ENCODE measurements around the gene AQP12A.
"Not testable (repeated sequence)": the region's sequence is repeated elsewhere in the genome, so short reads cannot be mapped to it uniquely, and the experiment has no call there.

AQP12A gene

DNA sequence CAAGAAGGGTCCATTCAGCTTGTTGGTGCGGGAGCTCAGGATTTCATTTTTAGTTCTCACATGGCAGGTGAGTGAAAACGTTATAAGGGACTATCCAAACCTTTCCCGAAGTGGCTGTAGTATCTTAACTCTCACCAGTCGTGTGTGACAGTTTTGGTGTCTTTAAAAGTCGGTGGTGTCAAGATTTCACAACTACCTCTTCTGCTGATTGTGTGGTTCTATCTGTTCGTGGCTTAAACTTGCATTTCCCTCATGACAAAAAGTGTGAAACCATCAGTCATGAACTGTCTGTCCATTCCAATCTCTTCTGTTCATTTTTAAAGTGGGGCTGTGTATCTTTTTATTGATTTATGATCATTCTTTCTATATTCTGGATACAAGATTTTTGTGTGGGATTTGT is 5.2 kb upstream of the AQP12A start:
- no peak for DNase-seq (ENCODE audit: extremely low read depth in 1 of 2, low read depth in 1 of 2)

GRCh38 chr2:240687045-240687740 is 4.5 kb upstream of the AQP12A start:
- no peak for DNase-seq (ENCODE audit: extremely low read depth in 1 of 2, low read depth in 1 of 2)

DNA sequence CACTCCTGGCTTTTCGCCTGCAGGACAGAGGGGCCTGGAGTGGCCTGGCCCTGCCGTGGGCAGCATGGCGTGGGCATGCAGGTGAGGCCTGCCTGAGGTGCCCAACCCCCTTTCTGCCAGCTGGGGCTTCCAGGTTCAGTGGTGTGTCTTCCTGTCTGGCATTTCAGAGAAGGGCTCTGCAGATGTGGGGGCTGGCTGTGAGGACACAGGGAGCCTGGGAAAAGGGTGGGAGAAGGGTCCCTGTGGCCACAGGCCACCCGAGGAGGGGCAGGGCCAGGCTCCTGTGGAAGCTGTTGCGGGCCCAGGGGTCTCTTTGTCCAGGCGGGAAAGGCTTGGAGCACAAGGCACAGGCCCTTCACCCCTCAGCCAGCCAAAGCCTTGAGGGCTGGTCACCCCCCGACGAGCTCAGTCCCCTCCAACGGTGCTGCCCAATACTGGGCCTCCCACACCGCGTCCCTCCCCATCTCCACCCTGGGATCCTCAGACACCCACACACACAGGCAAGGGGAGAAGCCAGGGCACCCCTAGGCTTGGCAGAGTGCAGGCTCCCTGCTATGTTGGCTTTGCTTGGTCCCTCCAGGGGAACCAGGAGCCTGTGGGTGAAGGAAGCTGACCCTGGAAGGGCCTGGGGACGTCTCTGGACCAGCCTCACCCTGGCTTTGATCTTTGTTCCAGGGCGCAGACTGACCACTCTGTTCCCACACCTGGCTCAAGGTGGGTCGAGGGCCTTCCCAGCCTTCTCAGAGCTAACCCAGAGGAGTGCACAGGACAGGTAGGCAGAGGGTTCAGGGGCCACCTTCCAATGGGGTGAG is 3.7 kb upstream of the AQP12A start:
- no peak for DNase-seq (ENCODE audit: extremely low read depth in 1 of 2, low read depth in 1 of 2)

- DNase-seq (ENCODE audit: extremely low read depth in 1 of 2, low read depth in 1 of 2), result no peak
These were observed 3.1 kb upstream of the AQP12A start for GRCh38 chr2:240688553-240688919.

- no peak for DNase-seq (ENCODE audit: extremely low read depth in 1 of 2, low read depth in 1 of 2)
These were observed 1.7 kb upstream of the AQP12A start for GRCh38 chr2:240689975-240690374.

GRCh38 chr2:240690421-240691074 is 1.1 kb upstream of the AQP12A start:
- not testable (repeated sequence) for DNase-seq (ENCODE audit: extremely low read depth in 1 of 2, low read depth in 1 of 2)

DNA sequence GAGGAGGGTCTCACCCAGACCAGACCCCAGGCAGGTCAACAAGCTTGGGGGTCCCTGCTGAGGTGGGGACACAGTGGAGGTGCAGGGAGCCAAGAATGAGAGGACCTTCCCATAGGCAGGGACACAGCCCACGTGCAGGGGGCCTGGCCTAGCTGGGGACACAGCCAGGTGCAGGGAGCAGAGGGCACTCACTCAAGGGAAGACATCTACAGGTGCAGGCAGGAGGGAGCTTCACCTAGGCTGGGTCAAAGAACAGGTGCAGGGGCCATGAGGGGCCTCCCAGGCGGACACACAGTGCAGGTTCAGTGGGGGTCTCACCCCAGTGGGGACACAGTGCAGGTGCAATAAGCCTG is 615 bp upstream of the AQP12A start:
- not testable (repeated sequence) for DNase-seq (ENCODE audit: extremely low read depth in 1 of 2, low read depth in 1 of 2)

DNA sequence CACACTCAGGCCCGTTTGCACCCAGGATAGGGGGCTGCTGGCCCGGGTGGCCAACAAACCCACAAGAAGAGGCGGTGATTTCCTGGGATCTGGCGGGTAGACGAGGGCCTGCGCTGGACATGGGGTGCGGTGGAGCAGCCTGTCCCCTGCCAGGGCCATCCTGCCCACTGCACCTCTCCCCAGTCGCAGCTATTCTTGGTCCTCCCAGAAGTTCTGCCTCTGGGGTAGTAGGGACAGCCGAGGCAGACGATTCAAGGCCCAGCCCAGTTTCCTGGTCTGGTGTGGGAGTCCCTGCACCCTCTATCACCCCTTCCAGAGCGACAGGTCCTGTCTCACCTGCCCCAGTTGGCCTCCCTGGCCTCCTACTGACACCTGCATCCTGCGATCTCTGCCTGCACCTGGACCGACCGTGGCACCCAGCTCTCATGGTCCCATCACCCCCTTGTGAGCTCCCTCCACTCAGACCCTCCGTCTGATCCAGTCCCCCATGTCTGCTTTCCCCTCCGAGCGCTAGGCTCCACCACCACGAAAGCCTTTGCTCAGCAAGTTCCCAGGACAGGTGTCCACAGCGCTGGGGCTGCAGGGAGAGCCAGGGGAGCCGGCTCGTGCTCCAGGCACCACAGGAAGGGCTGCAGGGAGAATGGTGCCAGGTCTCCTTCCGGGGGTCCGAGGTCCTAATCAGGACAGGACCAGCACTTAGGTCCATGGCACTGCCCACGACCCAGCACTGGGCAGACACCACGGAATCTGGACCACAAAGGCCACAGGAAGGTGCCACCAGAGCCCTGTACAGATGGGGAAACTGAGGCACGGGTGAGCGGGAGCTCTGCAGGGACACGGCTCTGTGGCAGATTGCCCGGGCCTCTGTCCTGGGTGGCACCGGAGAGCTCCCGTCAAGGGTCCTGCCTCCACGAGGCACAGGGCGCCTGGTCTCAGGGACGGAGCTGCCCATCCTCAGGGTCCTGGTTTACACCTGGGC is 1.2 kb downstream of the AQP12A start:
- DNase-seq (ENCODE audit: extremely low read depth in 1 of 2, low read depth in 1 of 2), result not testable (repeated sequence)

- not testable (repeated sequence) for DNase-seq (ENCODE audit: extremely low read depth in 1 of 2, low read depth in 1 of 2)
These were observed 2.6 kb downstream of the AQP12A start for GRCh38 chr2:240694304-240694703.

DNA sequence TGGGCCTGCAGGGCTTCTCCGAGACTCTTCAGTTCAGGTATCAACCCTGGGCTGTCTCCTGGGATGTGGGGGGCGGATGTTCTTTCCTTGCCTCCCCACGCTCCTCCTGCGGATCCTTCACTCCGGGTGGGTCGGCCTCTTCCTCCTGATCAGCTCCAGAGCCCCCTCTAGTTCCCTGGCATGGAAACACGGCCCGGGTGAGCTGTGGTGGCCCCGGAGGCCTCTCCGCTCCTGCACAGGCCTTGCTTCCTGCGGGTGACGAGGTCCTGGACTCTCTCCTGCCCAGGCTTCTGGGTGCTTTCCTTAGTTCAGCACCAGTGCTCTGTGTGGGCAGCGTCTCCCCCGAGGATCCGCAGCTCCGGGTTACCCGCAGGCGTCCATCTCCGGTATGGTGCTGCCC is 3.9 kb downstream of the AQP12A start:
- DNase-seq (ENCODE audit: extremely low read depth in 1 of 2, low read depth in 1 of 2), result not testable (repeated sequence)

DNA sequence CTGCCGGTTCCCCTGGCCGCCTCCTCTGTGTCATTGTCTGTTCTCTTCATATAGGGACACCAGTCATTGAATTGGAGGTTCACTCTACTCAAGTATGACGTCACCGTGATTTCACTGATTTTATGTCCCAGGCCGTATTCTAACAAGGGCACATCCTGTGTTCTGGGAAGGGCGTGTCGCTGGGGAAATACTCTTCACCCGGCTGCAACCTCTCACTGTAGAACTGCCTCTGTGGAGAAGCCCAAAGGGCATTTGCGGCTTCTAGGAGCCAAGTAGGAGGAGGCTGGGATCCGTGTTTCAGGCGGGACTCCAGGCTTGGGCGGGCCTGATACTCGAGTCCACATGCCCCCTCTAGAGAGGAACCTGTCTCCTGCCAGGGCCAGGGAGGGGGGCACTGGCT is 4.8 kb downstream of the AQP12A start:
- DNase-seq (ENCODE audit: extremely low read depth in 1 of 2, low read depth in 1 of 2), result not testable (repeated sequence)

DNA sequence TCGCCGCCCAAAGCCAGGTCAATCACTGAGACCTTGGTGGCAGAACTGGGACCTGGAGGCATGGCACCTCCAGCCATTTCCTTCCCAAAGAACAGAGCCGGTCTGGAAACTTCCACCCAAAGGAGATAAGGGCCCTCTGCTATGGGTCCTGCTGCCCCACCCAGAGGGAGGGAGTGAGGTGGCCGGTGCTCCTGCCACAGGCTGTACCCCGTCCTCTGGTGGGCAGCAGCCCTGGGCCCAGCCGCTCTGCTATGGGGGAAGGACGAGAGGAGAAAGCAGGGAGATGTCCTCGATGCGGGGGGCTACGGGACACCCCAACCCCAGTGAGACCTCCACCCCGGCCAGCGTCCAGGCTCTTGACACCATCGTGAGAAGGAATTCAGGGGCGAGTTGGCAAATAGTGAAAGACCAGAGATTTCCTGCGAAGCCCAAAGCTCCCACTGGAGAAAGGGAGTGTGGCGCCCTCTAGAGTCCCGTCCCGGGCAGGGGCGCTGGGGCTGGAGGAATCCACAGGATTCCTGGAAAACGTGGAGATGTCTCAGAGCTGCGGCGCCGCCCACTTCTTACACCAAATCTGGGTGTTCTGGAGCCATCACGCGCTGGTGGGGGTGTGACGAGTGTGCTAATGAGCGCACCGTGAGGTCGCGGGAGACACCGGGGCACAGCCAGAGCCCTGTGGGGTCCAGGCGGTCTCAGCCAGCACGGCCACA is 7.3 kb downstream of the AQP12A start:
- not testable (repeated sequence) for DNase-seq (ENCODE audit: extremely low read depth in 1 of 2, low read depth in 1 of 2)

- DNase-seq (ENCODE audit: extremely low read depth in 1 of 2, low read depth in 1 of 2), result not testable (repeated sequence)
These were observed 8.2 kb downstream of the AQP12A start for GRCh38 chr2:240699835-240700234.

GRCh38 chr2:240700616-240701015 is 8.9 kb downstream of the AQP12A start:
- DNase-seq (ENCODE audit: extremely low read depth in 1 of 2, low read depth in 1 of 2), result not testable (repeated sequence)

- DNase-seq (ENCODE audit: extremely low read depth in 1 of 2, low read depth in 1 of 2), result no peak
These were observed 9.5 kb downstream of the AQP12A start for GRCh38 chr2:240701091-240701735.

DNA sequence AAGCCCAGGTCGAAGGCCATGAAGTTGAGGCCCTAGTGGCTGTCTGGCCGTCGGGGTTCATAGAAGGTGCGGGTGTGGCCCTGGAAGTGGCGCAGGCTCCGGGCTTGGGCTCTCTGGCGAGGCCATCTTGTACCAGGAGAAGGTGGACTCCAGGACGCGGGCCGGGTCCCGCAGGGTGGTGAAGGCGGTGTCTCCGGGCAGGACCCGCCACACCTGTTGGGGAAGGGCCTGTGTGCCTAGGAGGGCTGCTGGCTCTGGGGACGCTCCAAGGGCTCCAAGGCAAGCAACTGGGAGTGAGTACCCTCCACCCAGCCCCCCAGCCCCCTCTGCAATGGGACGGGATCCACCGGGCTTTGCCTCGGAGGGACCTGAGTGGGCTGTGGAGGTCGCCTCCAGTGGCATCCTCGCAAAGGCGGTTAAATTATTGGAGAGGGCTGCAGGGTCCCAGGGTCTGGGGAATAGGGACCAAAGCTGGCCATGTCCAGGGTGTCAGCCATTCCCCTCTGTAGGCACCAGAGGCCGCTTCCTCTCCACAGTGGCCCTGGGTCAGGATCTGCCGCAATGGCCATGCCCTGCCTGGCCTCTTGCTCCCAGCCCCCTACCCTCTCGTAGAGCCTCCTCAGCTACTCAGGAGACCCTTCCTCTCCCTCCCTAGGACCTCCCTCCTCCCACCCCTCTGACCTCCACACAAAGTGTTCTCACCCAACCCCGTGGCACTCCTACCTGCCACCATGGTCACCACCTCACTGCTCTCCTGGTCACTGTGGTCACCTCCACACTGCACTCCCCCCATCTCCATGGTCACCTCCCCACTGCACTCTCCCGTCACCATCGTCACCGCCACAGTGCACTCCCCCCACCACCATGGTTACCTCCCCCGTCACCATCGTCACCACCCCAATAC is 10.3 kb downstream of the AQP12A start:
- no peak for DNase-seq (ENCODE audit: extremely low read depth in 1 of 2, low read depth in 1 of 2)

- DNase-seq (ENCODE audit: extremely low read depth in 1 of 2, low read depth in 1 of 2), result no peak
These were observed 11.0 kb downstream of the AQP12A start for GRCh38 chr2:240702640-240703011.
